H9 (cell line): ENCODE results near the gene NHSL1. TPM values are rescaled to one million over a fixed set of nuclear protein-coding genes. Genes with fewer than 3 reads are reported as not detected.
A peak's percentile ranks its signal among the peaks of the same experiment; 100 is the strongest.

Experiments used
- DNase-seq: peaks from one replicate; pipeline ENCODE4 v3.0.0-alpha.2; 2017
- H2AFZ ChIP-seq: one replicate; pipeline ENCODE4 v1.6.1; 2013; ENCODE audit warnings: mild to moderate bottlenecking, low read length, control low read depth, moderate library complexity
- H2AK5ac ChIP-seq: 2 replicates; pipeline ENCODE4 v1.6.1; 2013; ENCODE audit warnings: low read length, control low read depth, mixed read lengths; ENCODE audit not compliant: insufficient read length
- H2BK120ac ChIP-seq: one replicate; pipeline ENCODE4 v1.6.1; 2013; ENCODE audit warnings: low read depth, mild to moderate bottlenecking, low read length, control low read depth, inconsistent platforms; ENCODE audit not compliant: poor library complexity, severe bottlenecking
- H2BK12ac ChIP-seq: 2 replicates; pipeline ENCODE4 v1.6.1; 2013; ENCODE audit warnings: low read length, control low read depth, mixed read lengths, low read depth; ENCODE audit not compliant: insufficient read length
- H2BK15ac ChIP-seq: 2 replicates; pipeline ENCODE4 v1.6.1; 2013; ENCODE audit warnings: low read depth, low read length, control low read depth
- H2BK20ac ChIP-seq: one replicate; pipeline ENCODE4 v1.6.1; 2013; ENCODE audit warnings: low read depth, mild to moderate bottlenecking, low read length, control low read depth, inconsistent platforms; ENCODE audit not compliant: poor library complexity, severe bottlenecking
- H2BK5ac ChIP-seq: 2 replicates; pipeline ENCODE4 v1.6.1; 2013; ENCODE audit warnings: low read length, control low read depth, mixed read lengths; ENCODE audit not compliant: insufficient read length
- H3K14ac ChIP-seq: 2 replicates; pipeline ENCODE4 v1.6.1; 2013; ENCODE audit warnings: low read length, control low read depth; ENCODE audit not compliant: insufficient read depth
- H3K18ac ChIP-seq: 2 replicates; pipeline ENCODE4 v1.6.1; 2013; ENCODE audit warnings: low read depth, mild to moderate bottlenecking, mixed read lengths, low read length, control low read depth; ENCODE audit not compliant: insufficient read length
- H3K23ac ChIP-seq: 2 replicates; pipeline ENCODE4 v1.6.1; 2013; ENCODE audit warnings: low read length, control low read depth, mixed read lengths, low read depth; ENCODE audit not compliant: insufficient read length
- H3K23me2 ChIP-seq: 2 replicates; pipeline ENCODE4 v1.6.1; 2013; ENCODE audit warnings: low read depth, mild to moderate bottlenecking, mixed read lengths, low read length, control low read depth; ENCODE audit not compliant: insufficient read length, poor library complexity, severe bottlenecking
- H3K27ac ChIP-seq: 2 replicates; pipeline ENCODE4 v1.5.1; 2013; ENCODE audit warnings: low read length, control low read depth, mixed read lengths, low read depth; ENCODE audit not compliant: insufficient read length
- H3K27me3 ChIP-seq: 2 replicates; pipeline ENCODE4 v1.6.1; 2013; ENCODE audit warnings: low read length, control low read depth, inconsistent platforms; ENCODE audit not compliant: insufficient read depth
- H3K4ac ChIP-seq: 2 replicates; pipeline ENCODE4 v1.6.1; 2013; ENCODE audit warnings: low read depth, mild to moderate bottlenecking, control low read depth, inconsistent platforms, low read length, moderate library complexity
- H3K4me1 ChIP-seq: 2 replicates; pipeline ENCODE4 v1.6.1; 2013; ENCODE audit warnings: low read length, control low read depth, inconsistent platforms; ENCODE audit not compliant: insufficient read depth
- H3K4me2 ChIP-seq: 2 replicates; pipeline ENCODE4 v1.6.1; 2013; ENCODE audit warnings: low read length, control low read depth, mixed read lengths; ENCODE audit not compliant: insufficient read length, insufficient read depth
- H3K56ac ChIP-seq: 2 replicates; pipeline ENCODE4 v1.6.1; 2013; ENCODE audit warnings: low read depth, mild to moderate bottlenecking, mixed read lengths, low read length, control low read depth; ENCODE audit not compliant: insufficient read length
- H3K79me1 ChIP-seq: 2 replicates; pipeline ENCODE4 v1.6.1; 2013; ENCODE audit warnings: low read depth, mild to moderate bottlenecking, moderate library complexity, low read length, control low read depth, inconsistent platforms; ENCODE audit not compliant: insufficient read depth, poor library complexity, severe bottlenecking
- H3K79me2 ChIP-seq: 2 replicates; pipeline ENCODE4 v1.6.1; 2013; ENCODE audit warnings: low read length, control low read depth, inconsistent platforms; ENCODE audit not compliant: insufficient read depth
- H3K9ac ChIP-seq: 2 replicates; pipeline ENCODE4 v1.6.1; 2013; ENCODE audit warnings: low read length, control low read depth, mixed read lengths; ENCODE audit not compliant: insufficient read length; ENCODE audit errors: extremely low read depth
- H3K9me3 ChIP-seq: one replicate; pipeline ENCODE4 v1.6.1; 2013; ENCODE audit warnings: low read depth, low read length, inconsistent platforms; ENCODE audit not compliant: control insufficient read depth
- H3T11ph ChIP-seq: one replicate; pipeline ENCODE4 v1.6.1; 2013; ENCODE audit warnings: mild to moderate bottlenecking, low read length, control low read depth, inconsistent platforms
- H4K20me1 ChIP-seq: one replicate; pipeline ENCODE4 v1.6.1; 2013; ENCODE audit not compliant: control insufficient read depth, insufficient read length, insufficient read depth
- H4K5ac ChIP-seq: 2 replicates; pipeline ENCODE4 v1.6.1; 2013; ENCODE audit warnings: low read depth, mild to moderate bottlenecking, mixed read lengths, low read length, control low read depth; ENCODE audit not compliant: insufficient read length
- H4K8ac ChIP-seq: replicated peaks from 2 replicates; pipeline ENCODE4 v1.6.1; 2013; ENCODE audit warnings: low read length, control low read depth, mixed read lengths, low read depth; ENCODE audit not compliant: insufficient read length
- H4K91ac ChIP-seq: 2 replicates; pipeline ENCODE4 v1.6.1; 2013; ENCODE audit warnings: low read depth, mild to moderate bottlenecking, moderate library complexity, mixed read lengths, low read length, control low read depth; ENCODE audit not compliant: insufficient read length
- H3K27ac Mint-ChIP-seq, 3 experiments: 2 replicates in 2 of 3; 3 replicates in 1 of 3; pipeline ENCODE4 v1.8.0; 2020 to 2021; ENCODE audit warnings: mixed read lengths in 3 of 3, mild to moderate bottlenecking in 1 of 3, moderate library complexity in 1 of 3
- H3K27me3 Mint-ChIP-seq: 2 replicates; pipeline ENCODE4 v1.8.0; 2021; ENCODE audit warnings: low read depth, mild to moderate bottlenecking, moderate library complexity, mixed read lengths
- H3K36me3 Mint-ChIP-seq, 3 experiments: 2 replicates in 2 of 3; 3 replicates in 1 of 3; pipeline ENCODE4 v1.8.0; 2020 to 2021; ENCODE audit warnings: low read depth in 3 of 3, mixed read lengths in 3 of 3; ENCODE audit not compliant: insufficient read depth in 1 of 3
- H3K4me1 Mint-ChIP-seq, 2 experiments: 2 replicates each; pipeline ENCODE4 v1.8.0; 2020; ENCODE audit warnings: mixed read lengths in 2 of 2
- H3K4me3 Mint-ChIP-seq, 2 experiments: 2 replicates in 1 of 2; 3 replicates in 1 of 2; pipeline ENCODE4 v1.8.0; 2020 to 2021; ENCODE audit warnings: mild to moderate bottlenecking in 2 of 2, mixed read lengths in 2 of 2, moderate library complexity in 1 of 2
- H3K9me3 Mint-ChIP-seq, 2 experiments: 2 replicates in 1 of 2; 3 replicates in 1 of 2; pipeline ENCODE4 v1.8.0; 2020; ENCODE audit warnings: mild to moderate bottlenecking in 2 of 2, mixed read lengths in 2 of 2, moderate library complexity in 1 of 2
- CTCF ChIP-seq: fragments of 200-600 bp; sonication (generic); conservative IDR thresholded peaks from 3 replicates; pipeline ENCODE4 v1.8.0; 2021; ENCODE audit warnings: antibody characterized with exemption, mild to moderate bottlenecking
- WGBS: extraction: QIAGEN DNeasy Blood & Tissue Kit; methylation state at CpG from one replicate; pipeline ENCODE4 v1.1.7; 2013; ENCODE audit warnings: missing lambda C conversion rate, low lambda C conversion rate, mixed read lengths; ENCODE audit not compliant: insufficient read length; ENCODE audit errors: extremely low coverage; 5-methylcytosine and 5-hydroxymethylcytosine counted together
- total RNA-seq: library from RNA; stranded (reverse); gene quantifications from 2 replicates; pipeline ENCODE4 v1.2.1, GENCODE V29; 2021

NHSL1 gene
- total RNA-seq, 1 experiment from 2014 or later = 28.7 TPM

- Histone ChIP-seq H2BK5ac (no peak overlapping the region), H3K4ac (no peak overlapping the region), H3K79me1 (no peaks in the 10 kb centered on the region), H2AFZ (no peak overlapping the region), H3T11ph (no peak overlapping the region), H3K9me3 (no peaks in the 10 kb centered on the region), H2BK12ac (no peak overlapping the region), H3K9ac (no peak overlapping the region), H3K4me1 (no peaks in the 10 kb centered on the region), H4K20me1 (no peaks in the 10 kb centered on the region), H4K5ac (no peak overlapping the region), H3K14ac (no peak overlapping the region), H3K23me2 (peaks cover 17% of the 10 kb centered on the region), H3K27me3 (no peaks in the 10 kb centered on the region), H2AK5ac (no peak overlapping the region), H3K79me2 (no peaks in the 10 kb centered on the region), H3K56ac (no peak overlapping the region), H3K4me2 (peak overlapping the region; percentile 45), H3K23ac (no peak overlapping the region), H2BK15ac (no peak overlapping the region), H4K91ac (no peak overlapping the region), H3K18ac (no peak overlapping the region), H2BK120ac (no peak overlapping the region), H2BK20ac (no peak overlapping the region), H4K8ac (no peak overlapping the region), H3K27ac (no peak overlapping the region)
- no peak overlapping the region for H3K27ac Mint-ChIP-seq
- H3K4me3 Mint-ChIP-seq = peak overlapping the region; percentile 85 to 90; a peak in 4 of 5 replicates
- no CpG with 5 or more reads among the region's 8 CpGs for WGBS
- no peaks in the 10 kb centered on the region; the same call in 1 of the 2 replicates for H3K27me3 Mint-ChIP-seq
- H3K4me1 Mint-ChIP-seq = peaks cover 4 to 12% of the 10 kb centered on the region in 2 experiments
- H3K36me3 Mint-ChIP-seq = peaks cover 2 to 23% (median 20%) of the 10 kb centered on the region in 3 experiments; a peak in 6 of 7 replicates
- DNase-seq = no peak
- no peaks in the 10 kb centered on the region; a peak in 1 of 5 replicates for H3K9me3 Mint-ChIP-seq
- TF ChIP-seq CTCF = no peak
Measured at GRCh38 chr6:138402838-138403187, 96.5 kb downstream of the NHSL1 start.
